Amniotic epithelial cell (primary cell): ENCODE results near the gene ZNF534.
"Not testable (repeated sequence)": the region's sequence is repeated elsewhere in the genome, so short reads cannot be mapped to it uniquely, and the experiment has no call there.

Experiments
- DNase-seq: peaks from one replicate; pipeline ENCODE4 v3.0.0-alpha.2; 2010; ENCODE audit warnings: low read depth

The ZNF534 gene

GRCh38 chr19:52498571-52498970 is 69.6 kb downstream of the ZNF534 start:
- DNase-seq = no peak

GRCh38 chr19:52500474-52500873 is 71.5 kb downstream of the ZNF534 start:
- not testable (repeated sequence) for DNase-seq

- DNase-seq = not testable (repeated sequence)
These were observed 72.0 kb downstream of the ZNF534 start for GRCh38 chr19:52500991-52501390.
